Activated CD4-positive, CD25-positive, alpha-beta regulatory T cell treated with anti-CD3 and anti-CD28 coated beads, Interleukin-2, amount 50 U/mL, for 24 hours (primary cell): ENCODE measurements around the gene PTPMT1.
"Not testable (repeated sequence)": the region's sequence is repeated elsewhere in the genome, so short reads cannot be mapped to it uniquely, and the experiment has no call there.

ENCODE experiments used
- ATAC-seq, 2 donors: fragments of 150-1000 bp; cut with Tn5 transposase; one replicate each; pipeline ENCODE4 v1.10.0; 2021; ENCODE audit warnings: mild to moderate bottlenecking in 1 of 2, moderate library complexity in 1 of 2

Gene PTPMT1

DNA sequence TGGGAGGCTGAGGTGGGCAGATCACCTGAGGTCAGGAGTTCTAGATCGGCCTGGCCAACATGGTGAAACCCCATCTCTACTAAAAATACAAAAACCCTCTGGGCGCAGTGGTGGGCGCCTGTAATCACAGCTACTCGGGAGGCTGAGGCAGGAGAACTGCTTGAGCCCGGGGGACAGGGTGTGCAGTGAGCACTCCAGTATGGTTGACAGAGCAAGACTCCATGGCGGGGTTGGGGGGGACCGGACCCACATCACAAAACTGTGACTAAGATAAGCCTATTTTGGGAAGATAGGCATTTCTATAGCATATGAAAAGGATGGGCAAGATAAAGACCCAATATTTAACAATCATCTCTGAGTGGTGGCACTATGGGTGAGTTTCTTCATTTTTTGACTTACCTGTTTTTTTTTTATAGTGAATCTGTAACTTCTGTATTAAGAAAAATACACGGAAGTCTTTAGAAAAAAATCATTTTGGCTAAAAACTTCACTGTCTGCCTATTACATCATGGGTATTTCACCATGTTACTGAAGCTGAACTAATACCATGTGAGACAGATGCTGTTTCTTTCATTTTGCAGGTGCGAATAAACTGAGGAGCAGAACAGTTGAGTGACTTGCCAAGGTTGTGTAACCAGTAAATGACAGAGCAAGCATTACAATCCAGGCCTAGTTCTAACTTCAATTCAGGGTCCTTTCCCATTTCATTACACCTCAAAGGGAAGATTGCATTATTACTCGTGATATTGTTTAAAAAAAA is 14.9 kb upstream of the PTPMT1 start:
- no peak for ATAC-seq

GRCh38 chr11:47551086-47551485 is 14.3 kb upstream of the PTPMT1 start:
- ATAC-seq, result no peak

DNA sequence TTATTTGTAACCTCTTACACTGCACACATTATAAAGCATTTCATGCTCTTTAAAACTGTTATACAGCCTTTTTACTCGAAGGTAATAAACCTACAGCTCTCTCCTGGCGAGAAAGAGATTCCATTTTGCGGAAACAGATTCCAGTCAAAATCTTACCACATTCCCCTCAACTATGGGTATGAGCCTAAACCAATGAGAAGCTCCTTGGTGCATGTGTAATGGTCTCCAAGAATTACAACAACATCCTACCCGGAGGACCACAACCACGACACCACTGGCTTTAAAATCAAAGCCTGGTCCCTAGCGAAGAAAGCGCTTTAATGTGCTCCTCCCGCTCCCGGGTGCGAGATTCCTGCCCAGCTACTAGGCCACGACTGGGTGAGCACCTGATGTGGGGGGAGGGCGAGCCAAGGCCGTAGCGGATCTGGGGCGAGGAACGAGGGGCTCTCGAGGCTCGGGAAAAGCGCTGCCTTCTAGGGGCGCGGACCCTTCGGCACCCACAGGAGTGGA is 13.3 kb upstream of the PTPMT1 start:
- no peak for ATAC-seq

GRCh38 chr11:47552566-47553405 is 12.6 kb upstream of the PTPMT1 start, which contains the start of gene CELF1:
Gene CELF1, minus strand, starts transcription at chr11:47553132. Its CDS starts 53,609 bp downstream, at chr11:47499523.
- ATAC-seq, result peak; percentile 95 to 96

- peak; percentile 9 for ATAC-seq
Measured at GRCh38 chr11:47553406-47553743, 12.0 kb upstream of the PTPMT1 start.

DNA sequence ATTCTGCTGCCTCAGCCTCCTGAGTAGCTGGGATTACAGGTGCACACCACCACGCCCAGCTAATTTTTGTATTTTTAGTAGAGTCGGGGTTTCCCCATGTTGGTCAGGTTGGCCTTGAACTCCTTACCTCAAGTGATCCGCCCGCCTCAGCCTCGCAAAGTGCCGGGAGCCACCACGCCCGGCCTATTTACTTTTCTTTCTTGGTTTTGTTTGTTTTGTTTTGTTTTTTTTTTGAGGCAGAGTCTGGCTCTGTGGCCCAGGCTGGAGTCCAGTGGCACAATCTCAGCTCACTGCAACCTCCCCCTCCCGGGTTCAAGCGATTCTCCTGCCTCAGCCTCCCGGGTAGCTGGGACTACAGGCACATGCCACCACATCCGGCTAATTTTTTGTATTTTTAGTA is 8.4 kb upstream of the PTPMT1 start:
- not testable (repeated sequence) for ATAC-seq

DNA sequence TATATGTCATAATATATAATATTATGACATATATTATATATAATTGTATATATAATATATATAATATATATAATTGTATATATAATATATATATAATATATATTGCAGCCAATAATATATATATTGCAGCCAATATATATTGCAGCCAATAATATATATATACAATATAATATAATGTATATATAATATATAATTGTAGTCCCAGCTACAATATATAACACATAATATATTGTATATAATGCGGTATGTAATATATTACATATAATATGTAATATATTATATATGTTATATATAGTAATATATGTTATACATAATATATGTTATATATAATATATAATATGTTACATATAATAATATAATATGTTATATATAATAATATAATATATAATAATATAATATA is 6.7 kb upstream of the PTPMT1 start:
- no peak for ATAC-seq

DNA sequence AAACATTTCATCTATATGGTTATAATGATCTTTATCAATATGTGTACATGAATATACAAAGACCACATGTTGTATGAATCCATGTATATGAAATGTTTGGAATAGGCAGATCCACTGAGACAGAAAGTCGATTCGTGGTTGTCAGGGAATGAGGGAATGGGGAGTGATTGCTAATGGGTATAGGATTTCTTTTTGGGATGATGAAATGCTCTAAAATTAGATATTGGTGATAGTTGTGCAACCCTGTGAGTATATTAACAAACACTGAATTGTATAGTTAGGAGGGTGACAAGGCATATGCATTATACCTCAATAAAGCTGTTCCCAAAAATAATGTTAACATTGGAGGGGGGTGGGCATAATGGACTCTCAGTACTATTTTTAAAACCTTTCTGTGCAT is 5.0 kb upstream of the PTPMT1 start:
- no peak for ATAC-seq

- not testable (repeated sequence) for ATAC-seq
Measured at GRCh38 chr11:47562393-47562792, 3.0 kb upstream of the PTPMT1 start.

- not testable (repeated sequence) for ATAC-seq
Measured at GRCh38 chr11:47564366-47564765, 1.0 kb upstream of the PTPMT1 start.

DNA sequence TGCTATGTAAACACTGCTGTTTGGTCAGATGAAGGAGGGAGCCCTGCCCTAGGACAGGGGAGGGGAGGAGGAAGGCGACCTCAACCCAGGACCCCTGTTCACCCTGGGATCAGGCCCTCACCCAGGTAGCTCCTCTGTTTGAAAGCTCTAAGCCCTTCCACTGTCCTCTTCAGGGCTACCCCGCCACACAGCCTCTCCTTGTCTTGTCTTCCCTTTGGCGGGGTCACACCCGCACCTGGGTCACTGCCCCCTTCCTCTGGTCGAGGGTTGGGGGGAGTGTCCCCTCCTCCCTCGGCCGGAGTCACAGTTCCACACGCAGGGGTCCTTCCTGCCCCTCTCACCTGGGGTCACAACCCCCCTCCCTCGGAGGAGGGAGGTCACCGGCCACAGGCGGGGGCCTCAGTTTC is 463 bp upstream of the PTPMT1 start:
- no peak for ATAC-seq

DNA sequence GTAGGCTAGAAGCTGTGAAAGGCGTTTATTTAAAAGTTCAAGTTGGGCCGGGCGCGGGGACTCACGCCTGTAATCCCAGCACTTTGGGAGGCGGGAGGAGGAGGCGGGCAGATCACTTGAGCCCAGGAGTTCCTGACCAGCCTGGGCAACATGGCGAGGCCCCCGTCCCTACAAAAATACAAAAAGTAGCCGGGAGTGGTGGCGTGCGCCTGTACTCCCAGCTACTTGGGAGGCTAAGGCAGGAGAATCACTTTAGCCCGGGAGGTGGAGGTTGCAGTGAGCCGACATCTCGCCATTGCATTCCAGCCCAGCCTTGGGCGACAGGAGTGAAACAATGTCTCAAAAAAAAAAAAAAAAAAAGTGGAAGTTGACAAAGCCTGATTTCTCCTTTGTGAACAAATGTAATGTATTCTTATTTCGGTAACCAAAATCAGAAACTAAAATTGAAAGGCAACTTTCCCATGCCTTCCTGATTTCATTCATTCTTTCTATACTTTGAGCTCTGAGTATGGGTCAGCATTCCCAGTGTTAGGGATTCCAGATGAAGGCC is 825 bp downstream of the PTPMT1 start:
- ATAC-seq, result no peak

DNA sequence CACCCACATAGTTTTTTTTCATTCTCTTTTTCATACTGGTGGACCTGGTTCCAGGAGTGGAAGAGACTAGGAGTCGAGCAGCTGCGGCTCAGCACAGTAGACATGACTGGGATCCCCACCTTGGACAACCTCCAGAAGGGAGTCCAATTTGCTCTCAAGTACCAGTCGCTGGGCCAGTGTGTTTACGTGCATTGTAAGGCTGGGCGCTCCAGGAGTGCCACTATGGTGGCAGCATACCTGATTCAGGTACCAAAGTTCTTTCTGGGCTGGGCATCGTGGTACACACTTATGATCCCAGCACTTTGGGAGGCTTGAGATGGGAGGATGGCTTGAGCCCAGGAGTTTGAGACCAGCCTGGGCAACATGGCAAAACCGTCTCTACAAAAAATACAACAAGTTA is 4.2 kb downstream of the PTPMT1 start:
- no peak for ATAC-seq

DNA sequence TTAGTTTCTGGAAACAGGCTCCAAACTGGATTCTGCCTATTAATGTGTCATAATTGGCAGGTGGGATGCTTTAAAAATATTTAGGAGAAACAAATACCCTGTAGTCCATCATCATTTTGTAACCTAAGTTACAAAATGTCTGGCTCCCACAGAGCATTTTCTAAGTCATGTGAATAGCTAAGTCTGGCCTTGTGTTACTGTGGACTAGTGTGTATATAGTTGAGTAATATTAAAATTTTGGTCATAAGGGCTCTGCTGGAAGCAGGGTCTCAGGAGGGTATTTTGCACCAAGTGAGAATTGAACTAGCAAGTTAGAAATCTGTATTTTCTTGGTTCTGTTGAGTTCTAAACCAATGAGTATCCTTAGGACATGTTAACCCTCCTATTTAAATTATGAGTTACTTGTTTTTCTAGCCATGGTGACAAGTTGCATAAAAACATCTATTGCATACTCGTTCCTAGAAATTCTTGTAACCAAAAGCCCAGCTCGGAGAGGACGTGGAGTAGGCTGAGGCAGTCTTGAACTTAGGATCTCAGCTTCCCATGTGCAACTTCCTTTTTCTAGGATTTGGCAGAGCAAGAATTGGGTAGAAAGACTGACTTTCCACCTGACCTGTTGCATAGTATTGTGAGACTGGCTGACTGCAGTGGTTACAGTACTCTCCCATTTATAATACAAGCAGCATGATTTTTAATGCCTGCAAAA is 5.4 kb downstream of the PTPMT1 start:
- no peak for ATAC-seq

DNA sequence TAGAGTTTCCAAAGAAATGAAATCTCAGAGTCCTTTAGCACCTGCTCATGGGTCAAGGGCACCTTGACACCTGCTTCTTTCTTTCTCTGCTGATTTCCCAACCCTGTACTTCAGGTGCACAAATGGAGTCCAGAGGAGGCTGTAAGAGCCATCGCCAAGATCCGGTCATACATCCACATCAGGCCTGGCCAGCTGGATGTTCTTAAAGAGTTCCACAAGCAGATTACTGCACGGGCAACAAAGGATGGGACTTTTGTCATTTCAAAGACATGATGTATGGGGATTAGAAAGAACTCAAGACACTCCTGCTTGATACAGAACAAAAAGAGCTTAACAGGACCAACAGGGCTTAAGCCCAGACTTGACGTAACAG is 5.9 kb downstream of the PTPMT1 start:
- no peak for ATAC-seq

DNA sequence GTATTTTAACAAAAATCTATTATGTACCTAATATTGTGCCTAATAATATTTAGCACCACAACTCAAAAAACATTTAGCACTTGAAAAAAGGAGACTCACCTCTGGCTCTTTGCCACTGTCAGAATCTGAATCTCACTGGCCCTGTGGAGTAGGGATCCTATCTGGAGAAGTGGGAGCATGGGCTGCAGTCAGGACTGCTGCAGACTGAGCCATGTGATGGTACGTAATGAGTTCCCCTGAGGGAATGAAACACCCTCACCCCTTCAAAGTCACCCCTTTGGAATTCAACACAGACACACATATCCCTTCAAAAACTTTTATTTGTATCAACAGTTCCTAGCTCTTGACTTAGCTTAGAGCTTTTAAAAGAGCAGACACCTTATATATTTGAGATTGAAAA is 6.5 kb downstream of the PTPMT1 start:
- ATAC-seq, result no peak

DNA sequence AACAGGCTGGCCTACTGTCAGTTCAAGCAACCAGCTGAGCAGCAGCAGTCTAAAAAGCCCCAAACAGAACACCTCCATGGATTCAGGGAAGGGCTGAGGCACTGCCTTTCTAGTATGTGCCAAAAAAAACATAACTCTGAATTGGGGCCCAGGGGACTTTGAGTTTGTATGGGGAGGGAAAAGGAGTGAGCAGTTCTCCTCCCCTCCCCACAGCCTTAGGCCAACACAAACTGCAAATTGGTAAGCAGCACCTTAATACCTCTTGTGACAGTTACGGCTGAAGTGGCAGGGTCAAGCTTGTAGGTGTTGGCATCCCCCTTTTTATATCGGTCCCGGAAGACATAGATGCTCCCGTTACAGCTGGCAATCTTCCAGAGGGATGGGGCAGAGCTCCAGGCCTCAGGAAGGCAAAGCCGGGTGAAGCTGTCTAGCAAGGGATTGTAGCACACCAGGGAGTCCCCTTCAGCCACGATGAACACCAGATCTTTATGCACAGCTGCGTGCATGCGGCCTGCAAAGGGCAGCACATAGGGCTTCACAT is 7.4 kb downstream of the PTPMT1 start:
- no peak for ATAC-seq

GRCh38 chr11:47573321-47573720 is 7.9 kb downstream of the PTPMT1 start:
- ATAC-seq, result no peak

DNA sequence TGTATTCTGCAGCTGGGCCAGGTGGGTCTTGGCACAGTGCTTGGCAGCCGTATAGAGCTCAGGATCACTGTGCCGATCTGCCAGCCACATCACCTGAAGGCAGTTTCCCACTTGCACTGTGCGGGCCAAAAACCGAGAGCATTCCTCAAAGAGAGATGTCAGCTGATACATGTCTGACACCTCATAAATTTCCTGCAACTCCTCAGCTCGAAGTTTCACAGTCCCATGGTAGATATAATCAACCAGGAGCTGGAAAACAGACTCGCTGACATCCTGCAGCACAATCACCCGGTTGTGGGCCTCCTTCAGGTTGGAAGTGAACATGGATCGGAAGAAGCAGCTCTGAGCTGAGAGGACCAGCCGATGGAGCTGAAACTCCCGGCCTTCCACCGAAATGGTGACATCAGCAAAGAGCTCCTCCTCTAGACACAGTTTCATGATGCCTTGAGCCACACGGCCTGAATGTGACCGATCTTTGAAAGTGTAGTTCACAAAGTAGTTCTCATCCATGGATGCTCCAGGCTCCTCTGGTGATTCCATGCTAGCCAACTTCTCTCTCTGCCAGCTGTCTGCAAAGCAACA is 12.2 kb downstream of the PTPMT1 start:
- no peak for ATAC-seq

DNA sequence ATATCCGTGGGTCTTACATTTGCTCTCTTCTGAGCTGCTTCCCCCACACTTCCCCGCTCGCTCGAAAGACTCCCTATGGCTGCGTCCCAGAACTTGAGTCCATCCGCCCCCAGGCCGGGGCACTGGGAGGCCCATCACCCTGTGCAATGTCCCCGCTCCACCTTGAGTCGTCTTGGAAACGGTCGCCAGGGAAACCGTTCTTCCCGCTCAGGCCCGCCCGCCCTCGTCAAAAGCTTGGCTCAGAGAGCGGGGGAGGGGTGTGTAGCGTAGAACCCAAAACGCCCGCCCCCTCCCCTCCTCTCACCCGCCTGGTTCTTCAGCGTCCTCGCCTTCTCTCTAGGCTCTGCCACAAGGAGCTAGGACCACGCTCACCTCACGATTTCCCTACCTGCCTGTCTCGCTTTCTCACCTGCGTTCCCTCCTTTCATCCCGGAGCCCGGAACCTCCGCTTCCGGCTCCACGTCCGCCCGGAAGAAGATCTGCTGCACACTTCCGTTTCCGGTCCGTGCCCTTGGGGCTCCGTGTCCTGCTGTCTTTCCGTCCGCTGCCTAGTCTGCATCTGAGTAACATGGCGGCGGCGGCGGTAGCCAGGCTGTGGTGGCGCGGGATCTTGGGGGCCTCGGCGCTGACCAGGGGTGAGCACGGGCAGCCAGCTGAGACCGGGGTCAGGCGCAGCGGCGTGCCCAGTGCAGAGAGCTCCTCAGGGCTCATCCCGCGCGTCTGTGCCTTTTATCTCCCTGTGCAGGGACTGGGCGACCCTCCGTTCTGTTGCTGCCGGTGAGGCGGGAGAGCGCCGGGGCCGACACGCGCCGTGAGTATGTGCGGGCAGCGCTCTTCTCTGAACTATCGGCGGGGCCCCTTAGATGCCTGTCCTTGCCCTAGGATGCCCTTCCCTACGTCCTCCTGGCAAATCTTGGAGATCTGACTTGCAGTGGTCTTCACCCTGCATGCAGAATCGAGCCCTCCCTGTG is 13.4 kb downstream of the PTPMT1 start, which contains the start of the genes KBTBD4 and NDUFS3:
Gene KBTBD4 (minus strand): TSS at position 447 of the 971 bp plus-strand sequence. CDS start 19 bp downstream, at position 428.
Gene NDUFS3 (plus strand): TSS at position 551 of the 971 bp plus-strand sequence. CDS start 18 bp downstream, at position 569.
- peak; percentile 96 for ATAC-seq

GRCh38 chr11:47583844-47584243 is 18.4 kb downstream of the PTPMT1 start:
- ATAC-seq, result no peak
